Fibroblast of gingiva (primary cell): ENCODE measurements around the gene NGLY1.

Experiments used
- DNase-seq: peaks from one replicate; pipeline ENCODE4 v3.0.0-alpha.2; 2011; ENCODE audit warnings: low read depth

Gene NGLY1

GRCh38 chr3:25784971-25785370, 1.7 kb upstream of the NGLY1 start:
- no peak for DNase-seq

- DNase-seq = peak; percentile 38
Observed at GRCh38 chr3:25783661-25784512, 644 bp upstream of the NGLY1 start.

- no peak for DNase-seq
Observed at GRCh38 chr3:25782636-25782937, 656 bp downstream of the NGLY1 start.

- DNase-seq = no peak
Observed at GRCh38 chr3:25781758-25782594, 1.3 kb downstream of the NGLY1 start.

- no peak for DNase-seq
Observed at GRCh38 chr3:25781145-25781757, 2.0 kb downstream of the NGLY1 start.

- no peak for DNase-seq
Observed at GRCh38 chr3:25780618-25781017, 2.6 kb downstream of the NGLY1 start.

- DNase-seq = no peak
Observed at GRCh38 chr3:25775936-25776335, 7.3 kb downstream of the NGLY1 start.

GRCh38 chr3:25768851-25769250, 14.4 kb downstream of the NGLY1 start:
- DNase-seq = no peak

- DNase-seq = no peak
Observed at GRCh38 chr3:25751725-25752124, 31.5 kb downstream of the NGLY1 start.

- no peak for DNase-seq
Observed at GRCh38 chr3:25751048-25751447, 32.2 kb downstream of the NGLY1 start.

- no peak for DNase-seq
Observed at GRCh38 chr3:25749031-25749581, 34.1 kb downstream of the NGLY1 start.

- no peak for DNase-seq
Observed at GRCh38 chr3:25748189-25748588, 35.1 kb downstream of the NGLY1 start.

GRCh38 chr3:25747033-25747432, 36.2 kb downstream of the NGLY1 start:
- no peak for DNase-seq

- DNase-seq = no peak
Observed at GRCh38 chr3:25744470-25744869, 38.8 kb downstream of the NGLY1 start.

GRCh38 chr3:25728101-25728500, 55.1 kb downstream of the NGLY1 start:
- DNase-seq = no peak

GRCh38 chr3:25727316-25727715, 55.9 kb downstream of the NGLY1 start:
- no peak for DNase-seq

- DNase-seq = no peak
Observed at GRCh38 chr3:25725810-25726209, 57.4 kb downstream of the NGLY1 start.

GRCh38 chr3:25724948-25725645, 58.1 kb downstream of the NGLY1 start:
- DNase-seq = no peak

GRCh38 chr3:25723802-25724201, 59.4 kb downstream of the NGLY1 start:
- DNase-seq = no peak

- no peak for DNase-seq
Observed at GRCh38 chr3:25719321-25719720, 63.9 kb downstream of the NGLY1 start.

GRCh38 chr3:25713341-25713985, 69.8 kb downstream of the NGLY1 start:
- DNase-seq = peak; percentile 41
